IMR-90 (cell line): ENCODE data around the gene ZDHHC14. TPM values are rescaled to one million over a fixed set of nuclear protein-coding genes. Genes with fewer than 3 reads are reported as not detected.

Experiments used
- ATAC-seq: fragments of 200-7000 bp; cut with Tn5 transposase; 2 replicates; pipeline ENCODE4 v1.9.1; 2020; ENCODE audit warnings: low read depth, mild to moderate bottlenecking, moderate library complexity
- BruUV-seq: library from RNA; stranded (reverse); fragments of 400-500 nt; replicated peaks from 2 replicates; lab custom pipeline; 2021; lab: Mats Ljungman, UMichigan
- CTCF ChIA-PET: fragments of 300-600 bp; formaldehyde crosslinking; extraction: SDS; loops from one replicate; lab custom pipeline; 2021; ENCODE audit warnings: antibody characterized with exemption; lab: Yijun Ruan, JAX
- POLR2A ChIA-PET: fragments of 300-600 bp; sonication (Branson Sonifier 250); formaldehyde crosslinking; loops from one replicate; lab custom pipeline; 2022; ENCODE audit warnings: antibody characterized with exemption; ENCODE audit not compliant: unreplicated experiment; lab: Charles Lee
- DNase-seq: peaks from one replicate; pipeline ENCODE4 v3.0.0; 2013
- H2AFZ ChIP-seq: replicated peaks from 2 replicates; pipeline ENCODE3; 2013; ENCODE audit warnings: low read length, mild to moderate bottlenecking; ENCODE audit not compliant: poor library complexity
- H2AK5ac ChIP-seq: 2 replicates; pipeline ENCODE4 v1.6.1; 2013; ENCODE audit warnings: low read depth, low read length, inconsistent platforms
- H2AK9ac ChIP-seq: replicated peaks from 2 replicates; pipeline ENCODE3; 2013; ENCODE audit warnings: mild to moderate bottlenecking, low read depth, low read length, moderate library complexity; ENCODE audit not compliant: poor library complexity
- H2BK120ac ChIP-seq: 2 replicates; pipeline ENCODE4 v1.6.1; 2013; ENCODE audit warnings: low read depth, low read length, inconsistent platforms
- H2BK15ac ChIP-seq: 3 replicates; pipeline ENCODE4 v1.6.1; 2013; ENCODE audit warnings: low read depth, low read length, inconsistent platforms
- H2BK20ac ChIP-seq: 2 replicates; pipeline ENCODE4 v1.6.1; 2013; ENCODE audit warnings: low read depth, mild to moderate bottlenecking, inconsistent platforms, low read length, moderate library complexity
- H2BK5ac ChIP-seq: 2 replicates; pipeline ENCODE4 v1.6.1; 2013; ENCODE audit warnings: mild to moderate bottlenecking, low read depth, low read length, inconsistent platforms; ENCODE audit not compliant: poor library complexity, severe bottlenecking
- H3K14ac ChIP-seq: replicated peaks from 2 replicates; pipeline ENCODE4 v1.6.1; 2013; ENCODE audit warnings: low read depth, low read length, inconsistent platforms
- H3K18ac ChIP-seq: 2 replicates; pipeline ENCODE4 v1.6.1; 2013; ENCODE audit warnings: low read depth, low read length, control low read depth
- H3K23ac ChIP-seq: 2 replicates; pipeline ENCODE4 v1.6.1; 2013; ENCODE audit warnings: low read depth, low read length, inconsistent platforms
- H3K27ac ChIP-seq: 2 replicates; pipeline ENCODE4 v1.5.1; 2013; ENCODE audit warnings: mild to moderate bottlenecking, control low read depth, low read length; ENCODE audit not compliant: insufficient read depth
- H3K27me3 ChIP-seq: 2 replicates; pipeline ENCODE4 v1.6.1; 2013; ENCODE audit warnings: low read length; ENCODE audit not compliant: control insufficient read depth, insufficient read depth
- H3K36me3 ChIP-seq: 2 replicates; pipeline ENCODE4 v1.6.1; 2013; ENCODE audit warnings: low read length, mixed read lengths; ENCODE audit not compliant: control insufficient read depth, insufficient read depth
- H3K4ac ChIP-seq: 2 replicates; pipeline ENCODE4 v1.6.1; 2013; ENCODE audit warnings: low read depth, low read length, inconsistent platforms
- H3K4me1 ChIP-seq: 2 replicates; pipeline ENCODE4 v1.6.1; 2013; ENCODE audit warnings: low read length, mixed read lengths; ENCODE audit not compliant: control insufficient read depth, insufficient read depth
- H3K4me2 ChIP-seq: 2 replicates; pipeline ENCODE4 v1.6.1; 2013; ENCODE audit warnings: low read depth, mild to moderate bottlenecking, control low read depth, low read length, moderate library complexity
- H3K4me3 ChIP-seq: 2 replicates; pipeline ENCODE4 v1.5.1; 2013; ENCODE audit warnings: low read depth, mild to moderate bottlenecking, control low read depth, low read length, moderate library complexity; ENCODE audit not compliant: insufficient read depth
- H3K56ac ChIP-seq: 2 replicates; pipeline ENCODE4 v1.6.1; 2013; ENCODE audit warnings: low read length, inconsistent platforms; ENCODE audit not compliant: insufficient read depth; ENCODE audit errors: extremely low read depth
- H3K79me1 ChIP-seq, 2 experiments: 2 replicates each; pipeline ENCODE4 v1.6.1; 2013; ENCODE audit warnings: low read length in 2 of 2, inconsistent platforms in 1 of 2, low read depth in 1 of 2
- H3K9ac ChIP-seq: 2 replicates; pipeline ENCODE4 v1.6.1; 2013; ENCODE audit warnings: low read depth, low read length, control low read depth
- H3K9me1 ChIP-seq: 2 replicates; pipeline ENCODE4 v1.6.1; 2013; ENCODE audit warnings: low read length, inconsistent platforms; ENCODE audit not compliant: insufficient read depth
- H3K9me3 ChIP-seq: 2 replicates; pipeline ENCODE4 v1.6.1; 2013; ENCODE audit warnings: low read length; ENCODE audit not compliant: control insufficient read depth, insufficient read depth
- H4K20me1 ChIP-seq: 2 replicates; pipeline ENCODE4 v1.6.1; 2013; ENCODE audit warnings: low read length, inconsistent platforms; ENCODE audit not compliant: insufficient read depth
- H4K5ac ChIP-seq: 2 replicates; pipeline ENCODE4 v1.6.1; 2013; ENCODE audit warnings: mild to moderate bottlenecking, low read depth, low read length, control low read depth
- H4K8ac ChIP-seq, 2 experiments: 2 replicates each; pipeline ENCODE4 v1.6.1; 2013; ENCODE audit warnings: low read depth in 2 of 2, low read length in 2 of 2, control low read depth in 1 of 2, inconsistent platforms in 1 of 2
- H4K91ac ChIP-seq: 2 replicates; pipeline ENCODE4 v1.6.1; 2013; ENCODE audit warnings: low read depth, low read length, inconsistent platforms; ENCODE audit not compliant: insufficient read depth
- CEBPB ChIP-seq: IDR thresholded peaks from 2 replicates; pipeline ENCODE4 v1.6.1; 2012; ENCODE audit warnings: low read depth, low read length, improper control_type of control experiment
- RFX5 ChIP-seq: IDR thresholded peaks from 2 replicates; pipeline ENCODE4 v1.8.0; 2012; ENCODE audit warnings: low read depth, mild to moderate bottlenecking, low read length, moderate library complexity
- WGBS, 2 experiments: methylation state at CpG; one replicate each; pipeline versions ENCODE4 v1.1.5 to v1.1.7; 2013; ENCODE audit warnings: missing lambda C conversion rate in 2 of 2; ENCODE audit not compliant: insufficient read length in 1 of 2; ENCODE audit errors: extremely low coverage in 2 of 2; 5-methylcytosine and 5-hydroxymethylcytosine counted together
- dilution Hi-C: fragments of 300-500 bp; cut with HindIII; formaldehyde crosslinking; loops from one replicate; pipeline ENCODE4 v1.14.3; 2018; ENCODE audit warnings: low sequenced_read_pairs; ENCODE audit not compliant: unreplicated experiment
- in situ Hi-C: fragments of 300-500 bp; cut with MboI; formaldehyde crosslinking; loops from 3 replicates; pipeline ENCODE4 v1.14.3; 2019; ENCODE audit warnings: low sequenced_read_pairs, inconsistent platforms, mixed read lengths
- intact Hi-C: fragments of 100-400 bp; cut with micrococcal nuclease; formaldehyde crosslinking; loops from 2 replicates; pipeline ENCODE4 v1.10.0; 2022
- polyA plus RNA-seq, 3 experiments: library from polyadenylated mRNA; depleted of rRNA; stranded (reverse); fragments of >200 nt; gene quantifications; 2 replicates each; pipeline ENCODE4 v1.2.3, GENCODE V29; 2012; ENCODE audit warnings: low replicate concordance in 1 of 3
- total RNA-seq: library from RNA; depleted of rRNA; stranded (reverse); fragments of >200 nt; gene quantifications from 2 replicates; pipeline ENCODE4 v1.2.3, GENCODE V29; 2012

Gene ZDHHC14
- total and polyA plus RNA-seq, 2 of the 4 experiments (the other 2 are of a cell fraction), result 0.90 to 2.0 TPM

DNA sequence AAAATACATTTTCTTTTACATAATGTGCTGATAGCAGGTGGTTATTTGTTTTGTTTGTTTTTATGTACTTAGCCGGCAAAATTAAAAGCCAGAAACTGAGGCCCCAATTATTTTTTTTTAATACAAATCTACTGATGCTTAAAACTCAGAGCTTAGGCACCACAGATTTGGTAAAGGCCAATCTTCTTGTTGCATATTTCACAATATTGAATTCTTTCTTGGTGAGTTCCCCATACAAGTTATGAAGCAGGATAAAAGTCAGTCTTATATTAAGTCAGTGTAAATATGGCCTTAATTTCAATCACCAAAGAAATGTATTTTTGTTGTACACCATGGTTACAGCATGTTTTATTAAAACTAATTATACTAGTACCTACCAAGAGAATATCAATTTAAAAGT is 16.3 kb upstream of the ZDHHC14 start:
- Histone ChIP-seq H3K4ac (no peak overlapping the region), H2BK20ac (no peak overlapping the region), H3K4me1 (no peaks in the 10 kb centered on the region), H4K20me1 (no peaks in the 10 kb centered on the region), H2AK5ac (no peak overlapping the region), H2BK120ac (no peak overlapping the region), H2AK9ac (no peak overlapping the region), H3K9me3 (no peaks in the 10 kb centered on the region), H3K9ac (no peak overlapping the region), H2BK5ac (no peak overlapping the region), H3K4me2 (no peak overlapping the region), H3K9me1 (no peaks in the 10 kb centered on the region), H3K27ac (no peak overlapping the region), H3K56ac (no peak overlapping the region), H3K27me3 (peaks cover 12% of the 10 kb centered on the region), H4K91ac (no peak overlapping the region), H3K79me1 (no peaks in the 10 kb centered on the region), H3K36me3 (no peaks in the 10 kb centered on the region), H4K8ac (no peak overlapping the region), H3K23ac (no peak overlapping the region), H2BK15ac (no peak overlapping the region), H2AFZ (no peak overlapping the region), H3K18ac (no peak overlapping the region), H4K5ac (no peak overlapping the region), H3K14ac (no peak overlapping the region), H3K4me3 (no peak overlapping the region)
- TF ChIP-seq CEBPB, result peak; percentile 63
- TF ChIP-seq RFX5, result no peak
- CTCF ChIA-PET, result no interaction called here
- dilution Hi-C loops (no loop called here), intact Hi-C loops (no loop called here), in situ Hi-C loops (no loop called here)
- no peak for DNase-seq
- POLR2A ChIA-PET, result no interaction called here
- ATAC-seq, result no peak; the same call in 1 of the 2 replicates
- WGBS, 2 experiments, result no CpG with 5 or more reads among the region's 1 CpG
- BruUV-seq, result no TSS peak
